Ovary (tissue), 3 donors: Measurements from ENCODE around the gene DHRS4L2.
"Not testable (repeated sequence)": the region's sequence is repeated elsewhere in the genome, so short reads cannot be mapped to it uniquely, and the experiment has no call there.

ENCODE experiments used
- CTCF ChIP-seq, 3 donors: fragments of 450-650 bp in 2 of 3; fragments of 200-600 bp in 1 of 3; IDR thresholded peaks; one replicate each; pipeline versions ENCODE4 v1.5.1 to v1.8.0; 2016 to 2022; ENCODE audit warnings: antibody characterized with exemption in 3 of 3, mild to moderate bottlenecking in 1 of 3
- POLR2A ChIP-seq: fragments of 450-650 bp; IDR thresholded peaks from one replicate; pipeline ENCODE4 v1.6.1; 2017; ENCODE audit warnings: antibody characterized with exemption, mild to moderate bottlenecking, moderate library complexity
- donor health status: DM: no; HTN: no; CAD: no.

GRCh38 chr14:24006817-24007652, 18.3 kb downstream of the DHRS4L2 start:
- not testable (repeated sequence) for TF ChIP-seq POLR2A; CTCF (IDR thresholded peaks at IDR 0.05)
